ENCODE measurements around the gene MACROD2. TPM values are rescaled to one million over a fixed set of nuclear protein-coding genes. Genes with fewer than 3 reads are reported as not detected.
A peak's percentile ranks its signal among the peaks of the same experiment; 100 is the strongest.
"Not testable (repeated sequence)": the region's sequence is repeated elsewhere in the genome, so short reads cannot be mapped to it uniquely, and the experiment has no call there.

Gene MACROD2
- polyA plus RNA-seq, 6 donors from 2014 or later = 27.2 to 49.3 (median 36.4) TPM

- no peak for ATAC-seq (ENCODE audit: low read depth in 2 of 2)
- peaks cover 0 to 5% (median 0%) of the 10 kb centered on the region in 7 donors for H3K9me3 Mint-ChIP-seq
These were observed 919.3 kb downstream of the MACROD2 start for GRCh38 chr20:14914633-14915032.

GRCh38 chr20:14915356-14915755 is 920.0 kb downstream of the MACROD2 start:
- Mint-ChIP-seq H3K27ac (no peak overlapping the region), H3K4me3 (no peak overlapping the region), H3K36me3 (no peaks in the 10 kb centered on the region), H3K9me3 (peaks cover 0 to 5% (median 0%) of the 10 kb centered on the region in 7 donors), H3K27me3 (peaks cover 6 to 26% (median 14%) of the 10 kb centered on the region in 3 donors), H3K4me1 (peaks cover 0 to 8% (median 3%) of the 10 kb centered on the region in 3 donors)
- ATAC-seq (ENCODE audit: low read depth in 2 of 2) (no peak), DNase-seq (no peak)

More at GRCh38 chr20:14914633-14915032, 919.3 kb downstream of the MACROD2 start:
- H3K27ac Mint-ChIP-seq = no peak overlapping the region
- no peaks in the 10 kb centered on the region for H3K36me3 Mint-ChIP-seq
- peaks cover 0 to 4% (median 0%) of the 10 kb centered on the region in 3 donors for H3K4me1 Mint-ChIP-seq
- H3K27me3 Mint-ChIP-seq = peaks cover 6 to 26% (median 10%) of the 10 kb centered on the region in 3 donors
- no peak for DNase-seq
- H3K4me3 Mint-ChIP-seq = no peak overlapping the region

GRCh38 chr20:14916360-14916920 is 921.1 kb downstream of the MACROD2 start:
- Mint-ChIP-seq H3K4me1 (peaks cover 0 to 8% (median 3%) of the 10 kb centered on the region in 3 donors), H3K36me3 (no peaks in the 10 kb centered on the region), H3K27me3 (peaks cover 6 to 29% (median 14%) of the 10 kb centered on the region in 3 donors), H3K4me3 (no peak overlapping the region), H3K27ac (no peak overlapping the region), H3K9me3 (peaks cover 0 to 5% (median 0%) of the 10 kb centered on the region in 7 donors)
- no peak for DNase-seq
- no peak for ATAC-seq (ENCODE audit: low read depth in 2 of 2)

- no peak for DNase-seq
- no peaks in the 10 kb centered on the region for H3K36me3 Mint-ChIP-seq
- peaks cover 0 to 8% (median 3%) of the 10 kb centered on the region in 3 donors for H3K4me1 Mint-ChIP-seq
- no peak overlapping the region for H3K27ac Mint-ChIP-seq
- ATAC-seq (ENCODE audit: low read depth in 2 of 2) = no peak
- H3K4me3 Mint-ChIP-seq = no peak overlapping the region
- peaks cover 6 to 33% (median 14%) of the 10 kb centered on the region in 3 donors for H3K27me3 Mint-ChIP-seq
- H3K9me3 Mint-ChIP-seq = peaks cover 0 to 6% (median 0%) of the 10 kb centered on the region in 7 donors
These were observed 923.0 kb downstream of the MACROD2 start for GRCh38 chr20:14918281-14918680.

- Mint-ChIP-seq H3K4me1 (peaks cover 0 to 8% (median 3%) of the 10 kb centered on the region in 3 donors), H3K9me3 (peaks cover 0 to 8% (median 0%) of the 10 kb centered on the region in 7 donors), H3K36me3 (no peaks in the 10 kb centered on the region), H3K27me3 (peaks cover 6 to 33% (median 14%) of the 10 kb centered on the region in 3 donors), H3K4me3 (no peak overlapping the region), H3K27ac (no peak overlapping the region)
- no peak for DNase-seq
- no peak for ATAC-seq (ENCODE audit: low read depth in 2 of 2)
These were observed 923.7 kb downstream of the MACROD2 start for GRCh38 chr20:14918976-14919375.

GRCh38 chr20:14919501-14920081 is 924.3 kb downstream of the MACROD2 start:
- Mint-ChIP-seq H3K4me1 (peaks cover 0 to 8% (median 3%) of the 10 kb centered on the region in 3 donors), H3K4me3 (peak overlapping the region in 1 of 8 donors; percentile 59), H3K9me3 (peaks cover 0 to 8% (median 0%) of the 10 kb centered on the region in 7 donors), H3K36me3 (no peaks in the 10 kb centered on the region), H3K27ac (peak overlapping the region in 2 of 6 donors; percentile 10 to 33), H3K27me3 (peaks cover 6 to 33% (median 14%) of the 10 kb centered on the region in 3 donors)
- DNase-seq (no peak), ATAC-seq (ENCODE audit: low read depth in 2 of 2) (no peak)

GRCh38 chr20:14921513-14921912 is 926.2 kb downstream of the MACROD2 start:
- no peak for ATAC-seq (ENCODE audit: low read depth in 2 of 2)
- DNase-seq = no peak
- Mint-ChIP-seq H3K27ac (no peak overlapping the region), H3K27me3 (peaks cover 6 to 31% (median 14%) of the 10 kb centered on the region in 3 donors), H3K36me3 (no peaks in the 10 kb centered on the region), H3K4me1 (peaks cover 0 to 8% (median 3%) of the 10 kb centered on the region in 3 donors), H3K9me3 (peaks cover 0 to 10% (median 0%) of the 10 kb centered on the region in 7 donors), H3K4me3 (no peak overlapping the region)

GRCh38 chr20:14922503-14923267 is 927.4 kb downstream of the MACROD2 start:
- no peak for ATAC-seq (ENCODE audit: low read depth in 2 of 2)
- no peak for DNase-seq
- H3K27ac Mint-ChIP-seq = no peak overlapping the region
- peaks cover 0 to 5% (median 0%) of the 10 kb centered on the region in 7 donors for H3K9me3 Mint-ChIP-seq
- H3K27me3 Mint-ChIP-seq = peaks cover 0 to 23% (median 8%) of the 10 kb centered on the region in 3 donors
- no peak overlapping the region for H3K4me3 Mint-ChIP-seq
- H3K36me3 Mint-ChIP-seq = no peaks in the 10 kb centered on the region
- peaks cover 0 to 8% (median 3%) of the 10 kb centered on the region in 3 donors for H3K4me1 Mint-ChIP-seq

GRCh38 chr20:14924433-14924832 is 929.1 kb downstream of the MACROD2 start:
- peaks cover 0 to 14% (median 6%) of the 10 kb centered on the region in 3 donors for H3K27me3 Mint-ChIP-seq
- no peak for ATAC-seq (ENCODE audit: low read depth in 2 of 2)
- no peak for DNase-seq

GRCh38 chr20:14925300-14925699 is 930.0 kb downstream of the MACROD2 start:
- DNase-seq (no peak), ATAC-seq (ENCODE audit: low read depth in 2 of 2) (no peak)
- H3K36me3 Mint-ChIP-seq = no peaks in the 10 kb centered on the region
- no peak overlapping the region for H3K27ac Mint-ChIP-seq
- no peaks in the 10 kb centered on the region for H3K4me1 Mint-ChIP-seq
- H3K4me3 Mint-ChIP-seq = no peak overlapping the region
- peaks cover 0 to 14% (median 0%) of the 10 kb centered on the region in 3 donors for H3K27me3 Mint-ChIP-seq
- peaks cover 0 to 4% (median 0%) of the 10 kb centered on the region in 7 donors for H3K9me3 Mint-ChIP-seq

More at GRCh38 chr20:14924433-14924832, 929.1 kb downstream of the MACROD2 start:
- peaks cover 0 to 4% (median 0%) of the 10 kb centered on the region in 7 donors for H3K9me3 Mint-ChIP-seq
- H3K4me3 Mint-ChIP-seq = no peak overlapping the region
- H3K4me1 Mint-ChIP-seq = peaks cover 0 to 7% (median 3%) of the 10 kb centered on the region in 3 donors
- no peaks in the 10 kb centered on the region for H3K36me3 Mint-ChIP-seq
- H3K27ac Mint-ChIP-seq = no peak overlapping the region

GRCh38 chr20:14926436-14926835 is 931.1 kb downstream of the MACROD2 start:
- ATAC-seq (ENCODE audit: low read depth in 2 of 2); H3K4me1 Mint-ChIP-seq; H3K9me3 Mint-ChIP-seq; H3K27ac Mint-ChIP-seq; H3K36me3 Mint-ChIP-seq; H3K4me3 Mint-ChIP-seq; DNase-seq: not testable (repeated sequence)
- H3K27me3 Mint-ChIP-seq = peaks cover 0 to 11% (median 0%) of the 10 kb centered on the region in 3 donors

GRCh38 chr20:14928083-14928482 is 932.8 kb downstream of the MACROD2 start:
- DNase-seq (no peak), ATAC-seq (ENCODE audit: low read depth in 2 of 2) (no peak)
- Mint-ChIP-seq H3K27me3 (peaks cover 0 to 8% (median 0%) of the 10 kb centered on the region in 3 donors), H3K36me3 (no peaks in the 10 kb centered on the region), H3K27ac (no peak overlapping the region), H3K9me3 (peaks cover 0 to 4% (median 0%) of the 10 kb centered on the region in 7 donors), H3K4me1 (no peaks in the 10 kb centered on the region), H3K4me3 (no peak overlapping the region)

- Mint-ChIP-seq H3K4me1 (no peaks in the 10 kb centered on the region), H3K36me3 (no peaks in the 10 kb centered on the region), H3K4me3 (no peak overlapping the region), H3K9me3 (peaks cover 0 to 4% (median 0%) of the 10 kb centered on the region in 7 donors), H3K27me3 (peaks cover 0 to 8% (median 0%) of the 10 kb centered on the region in 3 donors), H3K27ac (no peak overlapping the region)
- no peak for ATAC-seq (ENCODE audit: low read depth in 2 of 2)
- no peak for DNase-seq
These were observed 934.1 kb downstream of the MACROD2 start for GRCh38 chr20:14929388-14929787.
